CD4-positive, alpha-beta T cell treated with Interleukin-10 for 1 hour (primary cell): ENCODE data around the gene MZT2A.
"Not testable (repeated sequence)": the region's sequence is repeated elsewhere in the genome, so short reads cannot be mapped to it uniquely, and the experiment has no call there.

ENCODE experiments used
- DNase-seq: peaks from one replicate; pipeline ENCODE4 v3.0.0-alpha.2; 2020

The MZT2A gene

DNA sequence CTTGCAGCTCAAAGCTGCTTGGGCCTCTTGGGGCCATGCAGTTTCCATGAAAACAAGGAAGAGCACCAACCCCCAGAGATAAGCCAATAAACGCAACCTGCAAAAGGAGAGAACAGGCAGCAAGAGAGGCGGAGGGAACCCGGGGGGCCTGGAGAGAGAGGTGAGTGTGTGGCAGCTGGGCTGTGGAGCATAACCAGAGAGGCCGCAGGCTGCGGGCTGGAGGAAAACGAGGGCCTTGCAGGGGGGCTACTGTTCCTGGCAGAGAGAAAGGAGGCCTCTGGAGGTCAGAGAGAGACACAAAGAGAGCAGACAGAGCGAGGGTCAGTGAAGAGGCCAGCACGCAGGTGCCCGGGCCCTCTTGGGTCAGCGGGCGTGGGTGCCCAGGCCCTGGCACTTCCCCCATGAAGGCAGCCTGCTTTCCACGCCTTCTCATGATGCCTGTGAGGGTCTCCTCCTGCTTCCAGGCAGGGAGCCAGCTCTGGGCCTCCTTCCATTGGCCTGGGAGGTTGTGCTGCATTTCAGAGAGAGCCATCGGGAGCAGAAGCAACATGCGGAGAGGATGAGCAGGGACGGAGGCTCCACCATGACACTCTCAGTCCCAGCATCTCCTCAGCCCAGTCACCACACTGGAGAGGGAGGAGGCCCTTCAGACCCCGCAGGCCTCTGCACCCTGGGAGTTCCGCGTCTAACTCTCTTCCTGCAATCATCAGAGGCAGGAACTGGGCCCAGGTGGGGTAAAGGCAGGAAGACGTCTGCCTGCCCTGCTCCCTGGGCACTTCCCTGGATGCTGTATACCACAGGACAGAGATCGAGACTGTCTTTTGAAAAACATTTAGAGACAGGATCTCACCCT lies 1.4 kb downstream of the MZT2A start:
- DNase-seq: peak; percentile 32

GRCh38 chr2:131488306-131489205 lies 3.6 kb downstream of the MZT2A start:
- DNase-seq: no peak

- not testable (repeated sequence) for DNase-seq
Observed at GRCh38 chr2:131486201-131486902, 5.8 kb downstream of the MZT2A start.

DNA sequence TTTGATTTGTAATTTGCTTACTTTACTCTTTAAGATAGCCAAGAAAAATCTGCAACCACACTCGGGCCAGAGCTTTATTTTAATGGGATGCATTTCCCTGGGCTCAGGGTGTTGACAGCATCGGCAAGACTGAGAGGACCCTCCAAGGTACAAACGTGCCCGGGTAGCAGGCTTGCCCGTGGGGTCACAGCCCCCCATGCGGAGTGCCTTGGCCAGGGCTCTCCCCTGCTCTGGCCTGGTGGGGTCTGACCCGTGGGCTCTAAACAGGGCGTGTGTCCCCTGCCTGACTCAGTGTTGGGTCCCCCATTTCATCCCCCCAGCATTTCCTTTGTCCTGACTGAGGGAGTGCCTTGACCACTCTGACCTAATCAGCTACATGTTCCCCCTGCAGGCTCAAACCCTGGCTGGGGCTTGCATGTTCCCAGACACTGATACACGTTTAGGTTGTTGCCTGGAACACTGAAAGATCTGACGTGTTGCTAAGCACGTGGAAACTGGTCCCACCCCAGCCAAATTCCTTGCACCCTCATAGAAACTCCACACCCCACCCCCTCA lies 7.2 kb downstream of the MZT2A start:
- not testable (repeated sequence) for DNase-seq

GRCh38 chr2:131483981-131484820 lies 8.0 kb downstream of the MZT2A start:
- not testable (repeated sequence) for DNase-seq

DNA sequence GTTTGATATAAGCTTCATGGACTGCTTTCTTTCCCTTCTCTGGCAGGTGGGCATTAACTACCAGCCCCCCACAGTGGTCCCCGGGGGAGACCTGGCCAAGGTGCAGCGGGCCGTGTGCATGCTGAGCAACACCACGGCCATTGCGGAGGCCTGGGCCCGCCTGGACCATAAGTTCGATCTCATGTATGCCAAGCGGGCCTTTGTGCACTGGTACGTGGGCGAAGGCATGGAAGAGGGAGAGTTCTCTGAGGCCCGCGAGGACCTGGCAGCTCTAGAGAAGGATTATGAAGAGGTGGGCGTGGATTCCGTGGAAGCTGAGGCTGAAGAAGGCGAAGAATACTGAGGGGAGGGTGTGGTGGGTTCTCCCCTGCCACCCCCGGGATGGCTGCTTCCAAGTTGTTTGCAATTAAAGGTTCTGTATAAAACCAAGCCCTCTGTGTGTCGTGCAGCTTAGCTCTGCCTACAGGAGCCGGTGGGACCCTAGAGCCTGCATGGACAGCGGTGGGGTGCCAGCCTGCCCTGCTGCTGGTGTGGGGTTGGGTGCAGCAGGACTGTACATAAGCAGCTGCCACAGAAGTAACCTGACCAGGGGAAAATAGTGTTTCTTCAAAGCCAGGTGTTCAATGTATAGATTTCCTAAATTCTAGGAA lies 9.6 kb downstream of the MZT2A start:
- DNase-seq: not testable (repeated sequence)

DNA sequence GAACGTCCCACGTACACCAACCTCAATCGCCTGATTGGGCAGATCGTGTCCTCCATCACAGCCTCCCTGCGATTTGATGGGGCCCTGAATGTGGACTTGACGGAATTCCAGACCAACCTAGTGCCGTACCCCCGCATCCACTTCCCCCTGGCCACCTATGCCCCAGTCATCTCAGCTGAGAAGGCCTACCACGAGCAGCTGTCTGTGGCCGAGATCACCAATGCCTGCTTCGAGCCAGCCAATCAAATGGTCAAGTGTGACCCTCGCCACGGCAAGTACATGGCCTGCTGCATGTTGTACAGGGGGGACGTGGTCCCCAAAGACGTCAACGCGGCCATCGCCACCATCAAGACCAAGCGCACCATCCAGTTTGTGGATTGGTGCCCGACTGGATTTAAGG lies 11.8 kb downstream of the MZT2A start:
- DNase-seq: not testable (repeated sequence)

DNA sequence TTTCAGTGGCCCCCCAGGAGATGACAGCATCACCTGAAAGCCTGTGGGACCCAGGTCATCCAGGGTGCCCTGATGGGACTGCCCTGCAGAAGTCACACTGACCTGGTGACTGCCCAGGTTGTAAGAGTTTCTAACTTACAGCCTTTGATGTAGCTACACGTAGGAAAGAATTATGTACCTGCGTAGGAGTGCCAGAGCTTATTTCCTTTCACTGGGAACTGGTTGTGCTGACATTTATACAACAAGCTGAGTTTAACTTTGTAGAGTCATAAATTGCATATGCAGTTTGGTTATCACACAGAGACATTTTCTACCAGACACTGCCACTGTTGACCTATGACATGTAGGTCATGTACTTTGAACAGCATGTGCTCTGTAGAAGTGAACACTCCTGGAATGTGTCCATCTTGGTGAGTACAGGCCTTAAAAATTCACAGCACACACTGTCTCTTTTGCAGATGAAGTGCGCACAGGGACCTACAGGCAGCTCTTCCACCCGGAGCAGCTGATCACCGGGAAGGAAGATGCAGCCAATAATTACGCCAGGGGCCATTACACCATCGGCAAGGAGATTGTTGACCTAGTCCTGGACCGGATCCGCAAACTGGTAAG lies 13.2 kb downstream of the MZT2A start:
- not testable (repeated sequence) for DNase-seq

DNA sequence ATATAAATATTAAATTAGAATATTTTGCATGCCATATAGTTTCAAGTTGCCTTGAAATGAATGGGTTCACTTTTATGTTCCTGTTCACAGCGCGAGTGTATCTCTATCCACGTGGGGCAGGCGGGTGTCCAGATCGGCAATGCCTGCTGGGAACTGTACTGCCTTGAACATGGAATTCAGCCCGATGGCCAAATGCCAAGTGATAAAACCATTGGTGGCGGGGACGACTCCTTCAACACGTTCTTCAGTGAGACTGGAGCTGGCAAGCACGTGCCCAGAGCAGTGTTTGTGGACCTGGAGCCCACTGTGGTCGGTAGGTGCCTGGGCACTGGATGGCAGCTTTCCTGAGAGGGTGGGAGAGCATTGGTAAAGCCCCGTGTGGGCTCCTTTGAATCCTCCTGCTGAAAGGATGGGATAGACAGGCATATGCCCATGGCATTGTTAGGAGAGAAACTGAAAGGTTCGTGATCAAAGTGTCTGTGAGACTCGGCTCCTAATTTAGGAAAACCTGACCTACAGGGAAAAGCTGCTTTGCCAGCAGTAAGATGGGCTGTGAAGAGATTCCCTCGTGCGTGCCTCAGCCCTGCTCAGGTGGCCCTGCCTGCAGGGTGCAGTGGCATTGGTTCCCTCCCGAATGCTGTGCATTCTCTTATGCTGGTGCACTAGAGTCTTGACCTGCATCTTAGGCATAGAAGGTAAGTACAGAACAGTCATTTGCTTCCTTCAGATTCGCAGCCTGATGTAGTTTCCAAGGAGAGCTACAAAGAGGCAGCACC lies 13.9 kb downstream of the MZT2A start:
- DNase-seq: not testable (repeated sequence)

- not testable (repeated sequence) for DNase-seq
Observed at GRCh38 chr2:131477227-131477626, 15.0 kb downstream of the MZT2A start.

- not testable (repeated sequence) for DNase-seq
Observed at GRCh38 chr2:131476363-131476762, 15.8 kb downstream of the MZT2A start.

- DNase-seq: no peak
Observed at GRCh38 chr2:131475831-131476230, 16.4 kb downstream of the MZT2A start, which contains the start of gene TUBA3D. TSS of gene TUBA3D (plus strand) at chr2:131476119. CDS start at chr2:131476200, 81 bp downstream.

DNA sequence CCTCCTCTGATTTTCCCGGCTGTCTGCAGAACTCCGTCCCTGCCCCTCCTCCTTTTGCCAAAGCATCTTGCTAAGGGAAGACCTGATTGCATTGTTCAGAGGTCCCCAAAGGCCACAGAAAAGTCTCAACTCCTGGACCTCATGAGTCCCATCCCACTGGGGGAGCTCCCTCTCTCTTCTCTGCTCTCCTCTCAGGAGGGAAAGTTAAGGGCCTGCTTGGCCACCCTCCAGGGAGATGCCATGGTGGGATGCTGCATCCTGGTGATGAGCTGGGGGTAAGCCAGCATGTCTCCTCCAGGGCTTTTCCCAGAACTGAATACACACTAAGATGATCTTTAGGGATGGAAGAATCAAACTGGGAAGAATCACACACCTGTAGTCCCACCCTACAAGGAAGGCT lies 18.9 kb downstream of the MZT2A start:
- DNase-seq: not testable (repeated sequence)

GRCh38 chr2:131471624-131472023 lies 20.6 kb downstream of the MZT2A start:
- DNase-seq: not testable (repeated sequence)

DNA sequence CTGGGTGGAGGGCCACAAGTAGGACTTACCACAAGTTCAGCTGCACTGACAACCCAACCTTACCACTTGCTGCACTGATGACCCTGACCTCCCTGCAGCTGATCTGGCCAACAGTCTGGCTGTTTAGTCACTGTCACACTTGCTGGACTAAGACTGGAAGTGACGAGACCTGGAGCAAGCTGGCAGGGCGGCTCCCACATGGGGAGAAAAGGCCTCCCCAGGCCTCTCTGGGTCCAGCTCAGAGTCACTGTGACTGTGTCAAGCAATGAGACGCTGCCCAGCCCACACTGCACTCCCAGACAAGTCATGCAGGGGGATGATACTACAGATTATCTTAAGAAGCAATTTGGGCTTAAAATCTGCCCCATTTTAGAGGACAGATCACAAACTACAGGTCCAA lies 21.3 kb downstream of the MZT2A start:
- not testable (repeated sequence) for DNase-seq

DNA sequence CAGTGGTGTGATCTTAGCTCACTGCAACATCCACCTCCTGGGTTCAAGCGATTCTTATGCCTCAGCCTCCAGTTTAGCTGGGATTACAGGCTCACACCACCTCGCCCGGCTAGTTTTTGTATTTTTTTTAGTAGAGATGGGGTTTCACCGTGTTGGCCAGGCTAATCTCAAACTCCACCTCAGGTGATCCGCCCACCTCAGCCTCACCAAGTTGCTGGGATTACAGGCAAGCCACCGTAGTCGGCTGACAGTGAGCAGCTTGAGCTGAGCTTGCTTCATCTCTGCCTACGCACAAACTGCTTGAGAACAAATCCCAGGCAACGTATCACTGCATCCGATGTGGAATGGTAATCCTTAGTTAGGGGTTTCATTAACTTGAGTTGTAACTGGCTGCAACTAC lies 24.5 kb downstream of the MZT2A start:
- DNase-seq: not testable (repeated sequence)

GRCh38 chr2:131454914-131455313 lies 37.3 kb downstream of the MZT2A start:
- not testable (repeated sequence) for DNase-seq

- DNase-seq: not testable (repeated sequence)
Observed at GRCh38 chr2:131451265-131451949, 40.8 kb downstream of the MZT2A start.

GRCh38 chr2:131447981-131448380 lies 44.2 kb downstream of the MZT2A start:
- DNase-seq: not testable (repeated sequence)
